ENCODE measurements around the gene FGF1. TPM values are rescaled to one million over a fixed set of nuclear protein-coding genes. Genes with fewer than 3 reads are reported as not detected.
A peak's percentile ranks its signal among the peaks of the same experiment; 100 is the strongest.

The FGF1 gene
- total and polyA plus RNA-seq, 2 donors (not counting 3 experiments of a cell fraction or from before 2014, with no cell fraction given) = not detected

GRCh38 chr5:142699184-142699720 is 13.4 kb upstream of the FGF1 start:
- ChIA-PET POLR2A (no interaction called here), CTCF (interaction anchor here (0.6 to 9.3 kb wide), 36 partner anchors 9 to 709 kb away, joined by 3 to 355 read pairs (median 7); partner anchors contain the start of gene FGF1)
- H3K9ac ChIP-seq (replicated peaks; ENCODE audit: extremely low read depth, insufficient read depth, low read length) = no peak overlapping the region
- FAIRE-seq (peak; percentile 93), DNase-seq (ENCODE audit: low read depth, low spot score) (peak; percentile 83)
- dilution Hi-C loops (cut with MboI; ENCODE audit: extremely low pct_ligation_motif_present, low sequenced_read_pairs) = no loop called here
- H4K20me1 ChIP-seq (replicated peaks; ENCODE audit: control insufficient read depth, extremely low read depth, insufficient read depth, low read length) = no peaks in the 10 kb centered on the region
- no peak overlapping the region for H2AFZ ChIP-seq (ENCODE audit: low read depth, low read length)
- TF ChIP-seq CTCF (IDR thresholded peaks at IDR 0.05; ENCODE audit: extremely low read depth in 1 of 2, insufficient read depth in 1 of 2, low read depth in 1 of 2, low read length in 2 of 2) (peak; percentile 91 to 93), EZH2 (IDR thresholded peaks at IDR 0.05; ENCODE audit: borderline replicate concordance, low read depth, low read length, severe bottlenecking) (no peak)
- H3K4me2 ChIP-seq (ENCODE audit: insufficient read depth, low read length) = no peak overlapping the region
- BruUV-seq (replicated peaks) = no TSS peak
- intact Hi-C loops (cut with micrococcal nuclease) = loop anchor here (1.0 to 10.0 kb wide), 8 partner anchors 44 to 707 kb away; no protein-coding TSS in a partner anchor
- no peaks in the 10 kb centered on the region for H3K9me1 ChIP-seq (replicated peaks; ENCODE audit: control insufficient read depth, extremely low read depth, insufficient read depth, low read length)
- H3K27me3 ChIP-seq (ENCODE audit: control insufficient read depth in 2 of 2, insufficient read depth in 2 of 2, low read length in 2 of 2) = peaks cover 0 to 6% of the 10 kb centered on the region in 2 experiments
- no peaks in the 10 kb centered on the region for H3K9me3 ChIP-seq (replicated peaks; ENCODE audit: control insufficient read depth, insufficient read depth, low read length)
- H3K27ac ChIP-seq (ENCODE audit: insufficient read depth, low read depth, low read length) = no peak overlapping the region
- H3K79me2 ChIP-seq (ENCODE audit: control insufficient read depth, insufficient read depth, low read length) = no peaks in the 10 kb centered on the region
- H3K36me3 ChIP-seq (ENCODE audit: control insufficient read depth in 2 of 2, extremely low read depth in 1 of 2, insufficient read depth in 2 of 2, low read length in 2 of 2) = no peaks in the 10 kb centered on the region
- no peak overlapping the region for H3K4me3 ChIP-seq (replicated peaks in 1 of 3; ENCODE audit: insufficient read depth in 1 of 3, low read depth in 1 of 3, low read length in 3 of 3)
- no peaks in the 10 kb centered on the region for H3K4me1 ChIP-seq (ENCODE audit: control insufficient read depth, extremely low read depth, insufficient read depth, low read length)

- Histone ChIP-seq H3K4me2 (ENCODE audit: insufficient read depth, low read length) (no peak overlapping the region), H4K20me1 (replicated peaks; ENCODE audit: control insufficient read depth, extremely low read depth, insufficient read depth, low read length) (no peaks in the 10 kb centered on the region), H3K9me1 (replicated peaks; ENCODE audit: control insufficient read depth, extremely low read depth, insufficient read depth, low read length) (no peaks in the 10 kb centered on the region), H3K27me3 (ENCODE audit: control insufficient read depth in 2 of 2, insufficient read depth in 2 of 2, low read length in 2 of 2) (peaks cover 0 to 6% of the 10 kb centered on the region in 2 experiments), H3K27ac (ENCODE audit: insufficient read depth, low read depth, low read length) (no peak overlapping the region), H3K4me3 (replicated peaks in 1 of 3; ENCODE audit: insufficient read depth in 1 of 3, low read depth in 1 of 3, low read length in 3 of 3) (no peak overlapping the region), H2AFZ (ENCODE audit: low read depth, low read length) (no peak overlapping the region), H3K79me2 (ENCODE audit: control insufficient read depth, insufficient read depth, low read length) (no peaks in the 10 kb centered on the region), H3K36me3 (ENCODE audit: control insufficient read depth in 2 of 2, extremely low read depth in 1 of 2, insufficient read depth in 2 of 2, low read length in 2 of 2) (no peaks in the 10 kb centered on the region), H3K4me1 (ENCODE audit: control insufficient read depth, extremely low read depth, insufficient read depth, low read length) (no peaks in the 10 kb centered on the region), H3K9me3 (replicated peaks; ENCODE audit: control insufficient read depth, insufficient read depth, low read length) (no peaks in the 10 kb centered on the region), H3K9ac (replicated peaks; ENCODE audit: extremely low read depth, insufficient read depth, low read length) (no peak overlapping the region)
- TF ChIP-seq MYC (IDR thresholded peaks at IDR 0.05; ENCODE audit: low read depth, low read length) = no peak
- no peak for TF ChIP-seq EZH2 (IDR thresholded peaks at IDR 0.05; ENCODE audit: borderline replicate concordance, low read depth, low read length, severe bottlenecking)
- TF ChIP-seq POLR2A (IDR thresholded peaks at IDR 0.05; ENCODE audit: low read depth, low read length) = no peak
- TF ChIP-seq CTCF (IDR thresholded peaks at IDR 0.05; ENCODE audit: extremely low read depth in 1 of 2, insufficient read depth in 1 of 2, low read depth in 1 of 2, low read length in 2 of 2) = no peak
- TF ChIP-seq MAX (IDR thresholded peaks at IDR 0.05; ENCODE audit: insufficient read depth, insufficient read length) = no peak
- no peak for TF ChIP-seq POLR2AphosphoS5 (IDR thresholded peaks at IDR 0.05; ENCODE audit: insufficient read depth, low read depth, low read length)
- no peak for TF ChIP-seq GATA2 (IDR thresholded peaks at IDR 0.05; ENCODE audit: insufficient read depth, insufficient read length, low read depth, low read length)
- TF ChIP-seq FOS (IDR thresholded peaks at IDR 0.05; ENCODE audit: borderline replicate concordance, insufficient read depth, low read length) = no peak
- TF ChIP-seq JUN (IDR thresholded peaks at IDR 0.05; ENCODE audit: borderline replicate concordance, insufficient read depth, insufficient read length, low read depth) = no peak
- dilution Hi-C loops (cut with MboI; ENCODE audit: extremely low pct_ligation_motif_present, low sequenced_read_pairs) = no loop called here
- no TSS peak for BruUV-seq (replicated peaks)
- intact Hi-C loops (cut with micrococcal nuclease) = loop anchor here (1.0 to 10.0 kb wide), 8 partner anchors 43 to 706 kb away; no protein-coding TSS in a partner anchor
- DNase-seq (ENCODE audit: low read depth, low spot score) (no peak), FAIRE-seq (no peak)
- CTCF ChIA-PET = interaction anchor here (0.6 to 9.3 kb wide), 38 partner anchors 10 to 709 kb away, joined by 3 to 355 read pairs (median 7); partner anchors contain the start of gene FGF1
- POLR2A ChIA-PET = no interaction called here
Measured at GRCh38 chr5:142698447-142699183, 12.7 kb upstream of the FGF1 start.

All from endothelial cell of umbilical vein (primary cell).